HG02798 (cell line): ENCODE measurements around the gene NAV2.
"Not testable (repeated sequence)": the region's sequence is repeated elsewhere in the genome, so short reads cannot be mapped to it uniquely, and the experiment has no call there.

Experiments used
- ATAC-seq: cut with Tn5 transposase; IDR thresholded peaks from one replicate; pipeline ENCODE4 v1.9.1; 2021; ENCODE audit warnings: mild to moderate bottlenecking; ENCODE audit not compliant: unreplicated experiment, poor library complexity

Gene NAV2

GRCh38 chr11:20117291-20117690, 404.7 kb downstream of the NAV2 start:
- ATAC-seq = no peak

DNA sequence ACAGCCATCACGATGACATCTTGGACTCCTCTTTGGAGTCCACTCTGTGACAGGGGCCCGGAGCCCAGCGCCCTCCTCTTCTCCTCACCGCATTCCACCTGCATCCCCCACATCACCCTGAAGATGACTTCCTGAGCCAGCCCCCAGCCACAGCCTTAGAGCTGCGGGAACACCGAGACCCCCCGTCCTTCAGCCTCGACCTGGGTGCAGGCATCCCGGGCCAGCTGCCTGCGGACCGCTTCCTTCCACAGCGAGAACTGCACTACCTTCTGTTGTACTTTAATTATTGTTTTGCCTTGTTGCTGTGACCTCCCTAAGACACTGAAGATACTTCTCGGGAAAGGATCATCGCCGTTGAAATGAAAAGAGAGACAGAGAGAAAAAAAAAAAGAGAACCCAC, 405.6 kb downstream of the NAV2 start:
- no peak for ATAC-seq

GRCh38 chr11:20119315-20119714, 406.7 kb downstream of the NAV2 start:
- ATAC-seq = no peak

DNA sequence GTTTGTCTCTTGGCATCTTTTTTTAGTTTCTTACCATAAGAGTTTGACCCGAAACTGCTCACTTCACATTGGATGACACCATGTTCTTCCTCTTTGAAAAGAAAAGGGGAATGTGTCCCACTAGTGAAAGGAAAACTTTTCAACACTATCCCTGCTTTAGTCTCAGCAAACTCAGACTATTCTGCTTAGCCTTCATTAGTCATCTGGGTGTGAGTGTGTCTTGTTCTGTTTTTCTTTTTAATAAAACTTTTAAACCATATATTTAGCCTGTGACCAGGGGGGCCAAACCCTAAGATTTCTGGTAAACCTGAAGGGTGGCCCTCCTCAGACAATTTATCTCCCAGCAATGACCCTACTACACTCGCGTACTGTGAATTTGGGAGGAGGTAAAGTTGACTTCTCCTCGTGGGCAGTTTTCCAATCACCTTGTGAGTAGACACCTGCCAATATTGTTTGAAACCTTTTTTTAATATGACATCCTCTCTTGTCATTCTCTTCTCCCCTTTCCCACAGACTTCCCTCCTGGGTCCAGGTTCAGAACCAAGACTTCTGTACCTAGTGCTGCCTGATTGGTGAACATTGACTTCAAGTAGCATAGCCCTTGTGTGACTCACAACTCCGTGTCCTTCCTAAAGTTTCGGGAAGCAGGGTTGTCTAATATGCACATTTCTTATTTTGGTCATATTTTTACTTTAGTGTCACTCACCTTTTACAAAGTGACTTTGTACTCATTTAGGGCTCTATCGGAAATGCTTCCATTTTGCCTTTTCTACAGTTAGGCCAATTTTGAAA, 407.7 kb downstream of the NAV2 start:
- ATAC-seq = no peak

DNA sequence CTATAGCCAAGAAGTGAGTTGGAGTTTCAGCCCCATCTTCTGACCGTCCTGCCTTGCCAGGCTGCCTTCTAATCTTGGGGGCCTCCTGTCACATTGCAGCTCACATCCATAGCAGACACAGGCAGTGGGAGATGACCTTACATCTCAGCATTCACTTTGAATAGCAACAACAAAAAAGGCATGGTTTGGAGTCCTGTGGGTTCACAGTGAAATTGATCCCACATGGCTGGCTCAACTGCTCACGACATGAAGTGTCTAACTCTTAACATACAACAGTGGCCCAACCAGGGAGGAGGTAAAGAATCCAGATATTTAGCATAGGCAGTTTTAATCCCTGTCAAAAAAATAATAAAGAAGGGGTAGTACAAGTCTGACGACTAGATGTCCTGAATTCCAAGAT, 409.5 kb downstream of the NAV2 start:
- no peak for ATAC-seq

DNA sequence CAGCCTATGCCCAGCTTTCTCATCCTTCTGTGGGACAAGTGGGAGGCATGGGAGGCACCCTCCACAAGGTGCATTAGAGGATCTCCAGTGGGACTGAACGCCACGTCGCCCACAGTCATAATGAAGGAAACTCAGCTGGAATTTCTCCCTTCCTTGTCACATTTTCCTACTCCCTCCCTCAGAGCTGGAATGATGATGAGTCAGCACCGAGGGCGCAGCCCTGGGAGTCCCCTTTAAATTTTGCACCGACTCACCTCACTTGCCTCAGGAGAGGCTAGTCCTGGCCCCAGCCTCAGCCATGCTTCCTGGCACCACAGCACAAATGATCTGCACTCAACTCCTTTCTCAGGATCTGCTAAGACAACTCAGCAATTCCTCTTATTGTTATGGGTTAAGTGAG, 413.3 kb downstream of the NAV2 start:
- no peak for ATAC-seq

- no peak for ATAC-seq
Observed at GRCh38 chr11:20126724-20127123, 414.1 kb downstream of the NAV2 start.

DNA sequence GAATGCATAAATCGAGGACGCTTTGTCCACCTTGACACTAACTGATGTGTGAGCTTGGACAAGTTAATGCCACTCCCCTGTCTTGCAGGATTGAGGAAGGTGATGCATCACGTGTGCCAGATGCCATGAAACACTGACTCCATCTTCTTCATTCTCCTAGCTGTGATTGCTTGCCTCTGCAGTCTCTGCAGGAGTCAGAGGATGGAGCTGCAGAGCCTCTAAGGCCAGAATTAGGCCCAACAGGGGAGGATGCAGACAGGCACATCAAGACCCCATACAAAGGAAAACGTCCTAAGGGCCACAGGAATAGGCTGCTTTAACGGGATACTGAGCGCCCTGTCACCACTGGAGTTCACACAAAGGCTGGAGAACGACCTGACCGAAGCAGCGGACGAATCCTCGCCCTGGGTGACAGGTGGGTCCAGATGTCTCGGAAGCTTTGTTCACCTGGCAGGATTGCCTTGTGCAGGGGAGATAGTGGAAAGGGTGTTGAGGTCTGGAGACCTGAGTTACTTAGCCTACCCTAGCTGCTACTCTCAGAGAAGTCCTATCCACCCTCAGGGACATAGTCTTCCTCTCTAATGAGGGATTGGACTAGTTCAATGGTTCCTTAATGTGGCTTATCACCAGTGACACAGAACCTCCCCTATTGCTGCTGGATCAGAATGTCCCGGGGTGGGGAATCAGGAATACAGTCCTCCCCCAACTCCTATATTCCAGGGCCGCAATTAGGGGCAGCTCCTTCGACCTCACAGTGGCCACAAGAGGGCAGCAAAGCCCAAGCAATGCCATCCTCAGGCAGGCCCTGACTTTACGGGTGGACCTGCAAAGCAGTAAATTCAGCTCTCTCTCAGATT, 415.3 kb downstream of the NAV2 start:
- ATAC-seq = peak; percentile 85

DNA sequence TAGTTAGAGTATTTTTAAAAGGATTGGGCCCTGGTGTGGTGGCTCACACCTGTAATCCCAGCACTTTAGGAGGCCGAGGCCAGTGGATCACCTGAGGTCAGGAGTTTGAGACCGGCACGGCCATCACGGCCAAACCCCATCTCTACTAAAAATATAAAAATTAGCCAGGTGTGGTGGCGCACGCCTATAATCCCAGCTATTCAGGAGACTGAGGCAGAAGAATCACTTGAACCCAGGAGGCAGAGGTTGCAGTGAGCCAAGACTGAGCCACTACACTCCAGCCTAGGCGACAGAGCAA, 415.8 kb downstream of the NAV2 start:
- ATAC-seq = not testable (repeated sequence)

- ATAC-seq = no peak
Observed at GRCh38 chr11:20129665-20130064, 417.0 kb downstream of the NAV2 start.

GRCh38 chr11:20131788-20132666, 419.4 kb downstream of the NAV2 start:
- ATAC-seq = peak; percentile 52

DNA sequence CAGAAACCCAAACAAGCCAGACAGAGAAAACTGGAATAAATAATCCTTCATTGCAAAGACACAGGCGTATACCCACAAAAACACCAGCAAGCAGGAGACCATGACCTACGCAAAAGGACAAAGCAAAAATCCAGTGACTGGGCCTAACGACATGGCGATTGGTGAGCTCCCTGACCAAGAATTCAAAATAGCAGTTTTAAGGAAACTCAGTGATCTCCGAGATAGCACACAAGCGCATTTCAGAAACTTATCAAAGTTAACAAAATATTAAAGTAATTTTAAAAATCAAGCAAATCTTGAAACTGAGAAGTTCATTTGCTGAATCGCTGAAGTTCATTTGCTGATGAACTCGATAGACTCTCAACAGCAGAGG, 420.0 kb downstream of the NAV2 start:
- no peak for ATAC-seq

DNA sequence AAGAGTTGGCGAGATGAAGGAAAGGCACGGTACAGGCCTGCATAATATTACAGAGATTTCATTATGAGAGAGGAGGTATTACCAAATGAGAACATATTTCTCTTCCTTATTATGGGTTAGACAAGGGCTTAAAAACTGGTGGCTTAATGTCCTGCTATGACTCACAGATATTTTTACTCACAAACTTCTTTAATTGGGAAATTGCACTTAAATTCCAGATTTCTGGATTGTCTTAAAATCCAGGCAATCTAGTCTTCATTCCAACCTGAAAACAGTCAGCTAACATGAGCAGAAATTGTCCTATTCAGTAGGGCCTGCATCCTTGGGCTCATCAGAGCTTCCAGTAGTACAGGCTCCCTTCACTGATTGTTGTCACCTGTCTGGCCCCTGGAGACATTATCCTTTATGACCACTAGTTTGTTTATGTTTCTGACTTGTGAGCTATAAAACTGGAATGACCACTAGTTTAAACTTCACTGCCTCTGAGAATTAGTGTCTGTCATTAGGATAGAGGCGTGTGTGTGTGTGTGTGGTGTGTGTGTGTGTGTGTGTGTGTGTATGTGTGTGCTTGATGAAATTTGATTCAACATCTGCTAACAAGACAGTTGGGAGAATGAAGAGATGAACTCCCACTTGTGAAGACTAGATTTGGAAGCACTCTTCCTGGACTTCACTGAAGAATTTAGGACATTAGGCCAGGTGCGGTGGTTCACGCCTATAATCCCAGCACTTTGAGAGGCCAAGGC, 422.5 kb downstream of the NAV2 start:
- no peak for ATAC-seq

GRCh38 chr11:20137637-20138036, 425.0 kb downstream of the NAV2 start:
- ATAC-seq = no peak

DNA sequence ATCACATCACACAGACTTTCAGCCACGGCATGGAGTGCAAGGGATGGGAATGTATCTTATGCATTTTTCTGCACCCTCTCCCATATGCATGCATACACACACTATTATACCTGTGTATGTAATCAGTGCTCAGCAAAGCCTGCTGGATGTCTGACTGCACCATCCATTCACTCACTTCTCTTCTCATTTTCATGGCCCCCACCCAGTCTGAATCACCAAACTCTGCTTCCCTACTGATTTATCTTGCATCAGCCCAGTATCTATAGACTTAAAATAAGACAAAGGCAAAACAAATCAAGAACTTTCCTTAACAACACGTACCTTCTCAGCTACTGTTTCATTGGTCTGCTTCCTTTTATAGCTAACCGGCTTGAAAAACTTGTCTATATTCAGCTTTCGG, 426.1 kb downstream of the NAV2 start:
- no peak for ATAC-seq

GRCh38 chr11:20154381-20154780, 441.7 kb downstream of the NAV2 start:
- ATAC-seq = no peak

DNA sequence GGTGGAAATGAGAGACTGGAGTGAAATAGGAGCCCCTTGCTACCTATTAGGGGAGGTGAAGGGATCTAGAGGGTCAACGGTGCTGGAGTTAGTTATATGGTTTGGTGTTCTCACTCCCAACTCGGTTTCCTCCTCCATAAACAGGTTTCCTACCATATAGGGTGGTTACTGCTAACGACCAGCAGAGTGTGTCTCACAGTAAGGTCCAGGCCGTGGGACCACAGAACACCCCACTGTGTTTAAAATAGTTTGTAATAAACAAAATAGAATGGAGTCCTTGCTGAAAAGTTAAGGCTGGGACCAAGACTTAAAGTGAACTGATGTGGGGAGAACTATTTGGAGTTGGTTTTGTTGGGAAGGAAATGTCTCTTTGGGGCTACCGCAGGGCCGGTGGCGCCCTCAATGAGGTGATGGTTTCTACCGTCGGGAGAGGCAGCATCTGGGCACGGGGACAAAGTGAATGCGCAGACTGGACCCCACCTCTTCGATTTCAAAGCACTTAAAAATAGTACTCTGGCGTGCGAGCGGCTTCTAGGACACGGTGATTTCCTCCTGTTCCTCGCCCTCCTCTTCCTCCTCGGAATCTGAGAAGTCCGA, 443.1 kb downstream of the NAV2 start:
- no peak for ATAC-seq

DNA sequence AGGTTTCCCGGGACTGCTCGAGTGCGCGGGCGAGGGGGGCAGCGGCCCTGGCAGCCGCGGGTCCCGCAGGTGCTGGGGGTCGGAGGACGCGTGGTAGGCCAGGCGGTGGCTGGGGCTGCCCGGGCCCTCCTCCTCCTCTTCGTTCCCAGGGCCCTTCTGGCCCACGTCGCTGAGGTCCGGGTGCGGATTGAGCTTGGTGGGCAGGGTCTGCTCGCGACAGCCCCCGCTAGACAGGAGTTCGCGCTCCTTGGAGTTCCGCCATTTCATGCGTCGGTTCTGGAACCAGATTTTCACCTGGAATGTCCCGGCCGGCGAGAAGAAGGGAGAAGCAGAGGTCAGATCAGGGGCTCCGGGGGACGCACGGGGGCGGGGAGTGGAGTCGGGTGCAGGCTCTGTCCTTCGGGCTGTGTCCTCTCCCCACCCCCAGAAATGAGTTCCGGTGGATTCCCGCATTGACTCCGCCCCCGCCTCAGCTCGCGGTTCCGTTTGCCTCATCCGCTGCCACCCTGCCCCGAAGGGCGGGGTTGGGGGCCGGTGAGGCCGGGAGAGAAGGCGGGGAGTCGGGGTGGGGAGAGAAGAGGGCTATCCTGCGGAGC, 443.7 kb downstream of the NAV2 start:
- ATAC-seq = no peak

DNA sequence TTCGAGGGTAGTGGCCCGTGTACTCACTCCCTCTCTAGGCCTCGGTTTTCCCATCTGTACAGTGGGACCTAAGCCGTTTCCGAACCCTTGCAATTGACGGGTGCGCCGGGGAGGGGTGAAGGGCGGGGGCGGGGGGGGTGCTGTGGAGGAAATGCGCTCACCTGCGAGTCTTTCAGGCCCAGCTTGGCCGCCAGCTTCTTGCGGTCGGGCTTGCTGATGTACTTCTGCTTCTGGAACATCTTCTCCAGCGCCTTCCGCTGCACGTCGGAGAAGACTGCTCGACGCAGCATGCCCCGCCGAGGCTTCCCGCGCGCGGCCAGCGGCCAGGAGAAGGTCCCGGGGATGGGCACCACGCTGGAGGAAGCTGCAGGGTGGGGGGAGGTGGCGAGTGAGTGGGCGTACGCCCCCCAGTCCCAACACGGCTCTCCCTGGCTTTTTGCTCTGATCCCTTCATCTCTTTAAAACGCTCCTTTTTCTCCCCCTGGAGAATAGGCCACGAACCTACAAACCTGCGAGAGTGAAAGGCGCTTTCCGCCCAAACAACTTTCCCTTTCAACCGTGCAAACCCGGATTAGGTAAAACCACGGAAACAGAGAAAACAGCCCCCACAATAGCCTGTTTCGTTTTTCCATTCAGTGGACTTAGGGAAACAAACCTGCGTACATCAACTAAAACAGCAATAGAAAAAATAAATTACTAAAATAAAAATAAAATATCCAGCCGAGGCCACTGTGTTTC, 444.4 kb downstream of the NAV2 start:
- ATAC-seq = no peak
